HG02642 (cell line): ENCODE data around the gene WDFY3.
"Not testable (repeated sequence)": the region's sequence is repeated elsewhere in the genome, so short reads cannot be mapped to it uniquely, and the experiment has no call there.

Source experiments
- ATAC-seq: cut with Tn5 transposase; IDR thresholded peaks from one replicate; pipeline ENCODE4 v1.9.1; 2021; ENCODE audit warnings: mild to moderate bottlenecking; ENCODE audit not compliant: unreplicated experiment, poor library complexity

The WDFY3 gene

GRCh38 chr4:84870398-84871163 lies 95.9 kb downstream of the WDFY3 start:
- no peak for ATAC-seq

- ATAC-seq, result no peak
Observed at GRCh38 chr4:84866295-84866694, 100.2 kb downstream of the WDFY3 start.

- ATAC-seq, result no peak
Observed at GRCh38 chr4:84865600-84865999, 100.9 kb downstream of the WDFY3 start.

GRCh38 chr4:84862064-84862463 lies 104.4 kb downstream of the WDFY3 start:
- ATAC-seq, result no peak

GRCh38 chr4:84857296-84857695 lies 109.2 kb downstream of the WDFY3 start:
- ATAC-seq, result no peak

GRCh38 chr4:84856468-84857049 lies 109.9 kb downstream of the WDFY3 start:
- no peak for ATAC-seq

GRCh38 chr4:84855774-84856173 lies 110.7 kb downstream of the WDFY3 start:
- ATAC-seq, result no peak

- ATAC-seq, result no peak
Observed at GRCh38 chr4:84852081-84852480, 114.4 kb downstream of the WDFY3 start.

- ATAC-seq, result no peak
Observed at GRCh38 chr4:84849051-84849640, 117.3 kb downstream of the WDFY3 start.

- ATAC-seq, result no peak
Observed at GRCh38 chr4:84848432-84848831, 118.1 kb downstream of the WDFY3 start.

- ATAC-seq, result no peak
Observed at GRCh38 chr4:84847978-84848377, 118.5 kb downstream of the WDFY3 start.

GRCh38 chr4:84846985-84847384 lies 119.5 kb downstream of the WDFY3 start:
- no peak for ATAC-seq

GRCh38 chr4:84841435-84841834 lies 125.1 kb downstream of the WDFY3 start:
- no peak for ATAC-seq

GRCh38 chr4:84837751-84838150 lies 128.7 kb downstream of the WDFY3 start:
- no peak for ATAC-seq

GRCh38 chr4:84829633-84830032 lies 136.9 kb downstream of the WDFY3 start:
- ATAC-seq, result not testable (repeated sequence)

GRCh38 chr4:84826681-84827080 lies 139.8 kb downstream of the WDFY3 start:
- no peak for ATAC-seq

- no peak for ATAC-seq
Observed at GRCh38 chr4:84825701-84826341, 140.7 kb downstream of the WDFY3 start.

GRCh38 chr4:84821064-84821463 lies 145.4 kb downstream of the WDFY3 start:
- ATAC-seq, result no peak

- no peak for ATAC-seq
Observed at GRCh38 chr4:84814094-84814750, 152.3 kb downstream of the WDFY3 start.

- ATAC-seq, result no peak
Observed at GRCh38 chr4:84809946-84810345, 156.5 kb downstream of the WDFY3 start.

- no peak for ATAC-seq
Observed at GRCh38 chr4:84808332-84808731, 158.2 kb downstream of the WDFY3 start.
